ENCODE results near the gene DENND2A. TPM values are rescaled to one million over a fixed set of nuclear protein-coding genes. Genes with fewer than 3 reads are reported as not detected.

Gene DENND2A
- total and polyA plus RNA-seq, 9 donors = 23.9 to 72.2 (median 48.3) TPM

DNA sequence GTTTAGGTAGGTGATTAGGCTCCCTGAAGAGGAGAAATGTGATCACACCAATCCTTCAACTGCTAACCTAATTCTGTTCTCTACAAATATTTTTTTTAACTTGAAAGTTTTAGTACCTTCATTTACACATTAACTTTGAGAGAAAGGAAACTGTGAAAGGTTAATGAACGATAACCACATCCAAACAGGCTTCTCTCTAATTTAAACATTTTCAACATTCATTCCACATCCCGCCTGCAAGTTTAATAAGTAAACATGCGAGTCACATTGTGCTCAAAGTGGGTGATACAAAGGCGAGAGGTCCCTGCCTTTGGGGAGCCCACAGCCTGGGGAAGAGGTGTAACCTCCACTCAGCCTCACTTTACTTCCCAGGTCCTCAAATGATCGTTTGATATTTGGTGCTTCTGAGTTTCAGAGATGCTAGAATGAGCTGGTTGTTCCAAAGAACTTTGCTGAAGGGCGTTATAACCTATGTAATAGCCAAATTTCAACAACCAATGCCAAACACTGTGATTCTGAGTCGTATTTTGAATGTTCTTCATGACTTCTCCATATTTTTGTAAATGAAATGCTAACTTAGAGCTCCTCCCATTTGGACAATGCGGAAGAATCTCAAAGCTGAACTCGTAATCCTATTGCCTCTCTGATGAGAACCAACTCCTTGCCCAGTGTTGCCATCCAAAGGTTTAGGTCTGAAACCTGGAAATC lies 47.5 kb downstream of the DENND2A start:
- no peak for DNase-seq
- no peaks in the 10 kb centered on the region for H3K9me3 ChIP-seq (replicated peaks; ENCODE audit: control insufficient read depth, low read depth, low read length)
- H3K4me3 ChIP-seq (ENCODE audit: low read length) = no peak overlapping the region
- no peaks in the 10 kb centered on the region for H3K27me3 ChIP-seq (ENCODE audit: control insufficient read depth, insufficient read depth, low read length)
- H3K36me3 ChIP-seq (ENCODE audit: control insufficient read depth, insufficient read depth, low read length) = peaks cover 10% of the 10 kb centered on the region
- no peak overlapping the region for H3K27ac ChIP-seq (ENCODE audit: low read length)
- WGBS (ENCODE audit: insufficient coverage) = 76% methylated on average over 2 of the region's 9 CpGs
- H3K4me1 ChIP-seq (ENCODE audit: control insufficient read depth, insufficient read depth, low read length) = peaks cover 20% of the 10 kb centered on the region

DNA sequence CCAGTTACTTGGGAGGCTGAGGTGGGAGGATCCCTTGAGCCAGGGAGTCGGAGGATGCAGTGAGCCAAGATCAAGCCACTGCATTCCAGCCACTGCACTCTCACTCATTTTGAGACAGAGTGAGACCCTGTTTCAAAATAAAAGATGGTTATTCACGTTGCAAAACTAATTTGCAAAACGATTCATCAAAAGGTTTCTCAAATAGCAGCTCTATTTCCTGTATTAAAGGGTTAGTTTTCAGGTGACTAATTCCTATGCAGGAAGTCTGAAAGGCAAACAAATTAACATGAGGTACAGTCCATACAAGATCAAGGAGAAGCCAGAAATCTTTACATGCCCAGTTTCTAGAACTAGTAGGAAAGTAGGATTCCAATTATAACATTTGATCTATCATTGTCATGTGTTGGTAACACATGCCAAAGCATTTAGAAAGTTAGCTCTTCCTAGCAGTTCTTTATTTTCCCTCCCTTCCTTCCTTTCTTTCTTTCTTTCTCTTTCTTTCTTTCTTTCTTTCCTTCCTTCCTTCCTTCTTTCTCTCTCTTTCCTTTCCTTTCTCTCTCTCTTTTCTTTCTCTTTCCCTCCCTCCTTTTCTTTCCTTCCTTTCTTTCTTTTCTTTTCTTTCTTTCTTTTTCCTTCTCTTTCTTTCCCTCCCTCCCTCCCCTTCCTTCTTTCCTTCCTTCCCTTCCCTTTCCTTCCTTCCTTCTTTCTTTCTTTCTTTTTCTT lies 49.3 kb downstream of the DENND2A start:
- H3K27me3 ChIP-seq (ENCODE audit: control insufficient read depth, insufficient read depth, low read length) = no peaks in the 10 kb centered on the region
- H3K27ac ChIP-seq (ENCODE audit: low read length) = no peak overlapping the region
- H3K9me3 ChIP-seq (replicated peaks; ENCODE audit: control insufficient read depth, low read depth, low read length) = no peaks in the 10 kb centered on the region
- H3K36me3 ChIP-seq (ENCODE audit: control insufficient read depth, insufficient read depth, low read length) = peaks cover 21% of the 10 kb centered on the region
- H3K4me1 ChIP-seq (ENCODE audit: control insufficient read depth, insufficient read depth, low read length) = peaks cover 26% of the 10 kb centered on the region
- no peak overlapping the region for H3K4me3 ChIP-seq (ENCODE audit: low read length)
- no CpG with 5 or more reads among the region's 3 CpGs for WGBS (ENCODE audit: insufficient coverage)
- no peak for DNase-seq

DNA sequence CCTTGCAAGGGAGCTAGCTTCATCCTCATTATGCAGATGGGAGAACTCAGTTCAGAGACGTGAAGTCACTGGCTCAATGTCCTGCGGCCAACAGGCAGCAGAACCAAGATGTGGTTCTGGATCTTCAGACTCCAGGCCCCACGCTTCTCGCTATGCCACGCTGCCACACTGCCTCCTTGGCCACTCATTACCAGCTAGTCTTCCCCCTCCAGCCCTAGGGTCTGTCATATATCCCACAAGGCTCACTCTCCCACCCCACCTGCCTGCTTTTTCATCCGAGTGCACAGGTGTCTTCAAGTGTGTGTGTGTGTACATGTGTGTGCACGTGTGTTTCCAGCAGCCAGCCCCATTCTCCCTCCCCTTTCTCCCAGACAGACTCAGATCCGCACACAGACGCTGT lies 53.4 kb downstream of the DENND2A start:
- DNase-seq = no peak
- Histone ChIP-seq H3K9me3 (replicated peaks; ENCODE audit: control insufficient read depth, low read depth, low read length) (no peaks in the 10 kb centered on the region), H3K27me3 (ENCODE audit: control insufficient read depth, insufficient read depth, low read length) (no peaks in the 10 kb centered on the region), H3K4me3 (ENCODE audit: low read length) (no peak overlapping the region), H3K27ac (ENCODE audit: low read length) (peak overlapping the region; percentile 62), H3K4me1 (ENCODE audit: control insufficient read depth, insufficient read depth, low read length) (peaks cover 9% of the 10 kb centered on the region), H3K36me3 (ENCODE audit: control insufficient read depth, insufficient read depth, low read length) (peaks cover 42% of the 10 kb centered on the region)
- 80% methylated on average over 5 of the region's 9 CpGs for WGBS (ENCODE audit: insufficient coverage)

DNA sequence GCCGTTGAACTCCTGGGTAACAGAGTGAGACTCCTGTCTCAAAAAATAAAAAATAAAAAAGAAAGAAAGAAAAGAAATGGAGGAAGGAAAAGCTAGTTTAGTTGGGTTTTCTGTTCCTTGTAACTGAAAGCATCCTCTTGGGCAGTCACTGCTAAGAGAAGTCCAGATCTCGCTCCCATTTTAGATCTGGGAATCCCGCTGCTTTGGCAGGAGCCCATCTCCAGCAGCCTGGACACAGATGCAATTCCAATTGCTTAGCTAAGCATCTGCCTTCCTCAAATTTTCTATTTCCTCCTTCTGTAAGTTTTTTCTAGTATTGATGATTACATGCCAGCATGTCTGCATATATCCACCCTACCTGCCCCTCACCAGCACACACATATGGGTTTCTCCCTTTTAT lies 54.1 kb downstream of the DENND2A start:
- H3K4me3 ChIP-seq (ENCODE audit: low read length) = no peak overlapping the region
- no peaks in the 10 kb centered on the region for H3K9me3 ChIP-seq (replicated peaks; ENCODE audit: control insufficient read depth, low read depth, low read length)
- H3K36me3 ChIP-seq (ENCODE audit: control insufficient read depth, insufficient read depth, low read length) = peaks cover 46% of the 10 kb centered on the region
- H3K27ac ChIP-seq (ENCODE audit: low read length) = peak overlapping the region; percentile 62
- H3K27me3 ChIP-seq (ENCODE audit: control insufficient read depth, insufficient read depth, low read length) = no peaks in the 10 kb centered on the region
- DNase-seq = peak; percentile 93
- H3K4me1 ChIP-seq (ENCODE audit: control insufficient read depth, insufficient read depth, low read length) = peaks cover 9% of the 10 kb centered on the region
- no CpG with 5 or more reads among the region's 3 CpGs for WGBS (ENCODE audit: insufficient coverage)

DNA sequence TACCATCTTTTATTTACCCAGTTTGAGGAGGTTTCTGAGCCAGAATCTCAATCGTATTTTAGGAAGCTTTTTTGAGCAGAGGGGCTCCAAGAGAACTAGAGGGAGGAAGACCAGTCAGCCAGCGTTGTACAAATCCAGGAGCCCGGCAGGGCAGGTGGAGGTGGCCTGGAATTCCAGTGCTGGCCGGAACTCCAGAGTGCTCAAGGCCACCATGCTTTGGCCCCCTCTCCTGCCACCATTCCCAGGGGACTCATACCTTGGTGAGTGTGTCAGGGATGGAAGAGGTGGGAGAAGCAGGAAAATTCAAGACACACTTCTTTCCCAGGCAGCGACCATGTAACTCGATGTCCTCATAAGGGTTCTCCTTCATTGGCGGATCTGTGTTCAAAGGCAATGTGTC lies 55.3 kb downstream of the DENND2A start:
- Histone ChIP-seq H3K9me3 (replicated peaks; ENCODE audit: control insufficient read depth, low read depth, low read length) (no peaks in the 10 kb centered on the region), H3K36me3 (ENCODE audit: control insufficient read depth, insufficient read depth, low read length) (peaks cover 47% of the 10 kb centered on the region), H3K4me3 (ENCODE audit: low read length) (no peak overlapping the region), H3K27me3 (ENCODE audit: control insufficient read depth, insufficient read depth, low read length) (no peaks in the 10 kb centered on the region), H3K27ac (ENCODE audit: low read length) (no peak overlapping the region), H3K4me1 (ENCODE audit: control insufficient read depth, insufficient read depth, low read length) (peaks cover 9% of the 10 kb centered on the region)
- DNase-seq = no peak
- 96% methylated on average over 6 of the region's 7 CpGs for WGBS (ENCODE audit: insufficient coverage)

DNA sequence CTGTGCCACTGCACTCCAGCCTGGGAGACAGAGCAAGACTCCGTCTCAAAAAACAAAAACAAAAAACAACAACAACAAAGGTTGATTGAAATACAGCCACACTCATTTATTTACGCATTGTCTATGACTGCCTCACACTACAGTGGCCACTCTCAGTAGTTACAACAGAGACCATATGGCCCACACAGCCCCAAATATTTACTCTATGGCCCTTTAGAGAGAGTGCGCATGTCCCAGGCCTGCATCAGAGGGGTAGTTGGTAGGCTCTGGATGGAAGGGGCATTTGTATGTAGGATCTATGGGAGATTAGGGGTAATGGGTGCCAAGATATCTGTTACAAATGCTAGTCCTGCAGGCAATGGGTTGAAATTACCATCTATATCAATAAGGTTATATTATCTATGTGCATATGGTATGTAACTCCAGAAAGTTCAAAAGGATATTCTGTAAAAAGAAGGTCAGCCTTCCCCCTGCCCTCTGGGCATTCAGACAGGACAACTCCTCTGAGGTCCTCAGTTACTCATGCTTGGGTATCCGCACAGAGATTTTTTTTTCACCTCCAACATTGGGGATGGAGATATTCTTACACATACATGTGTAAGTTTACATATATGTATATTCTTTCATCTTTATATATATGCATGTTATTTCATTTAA lies 56.3 kb downstream of the DENND2A start:
- Histone ChIP-seq H3K9me3 (replicated peaks; ENCODE audit: control insufficient read depth, low read depth, low read length) (no peaks in the 10 kb centered on the region), H3K27ac (ENCODE audit: low read length) (no peak overlapping the region), H3K4me1 (ENCODE audit: control insufficient read depth, insufficient read depth, low read length) (peaks cover 9% of the 10 kb centered on the region), H3K4me3 (ENCODE audit: low read length) (no peak overlapping the region), H3K27me3 (ENCODE audit: control insufficient read depth, insufficient read depth, low read length) (no peaks in the 10 kb centered on the region), H3K36me3 (ENCODE audit: control insufficient read depth, insufficient read depth, low read length) (peaks cover 47% of the 10 kb centered on the region)
- 80% methylated on average over 1 of the region's 4 CpGs for WGBS (ENCODE audit: insufficient coverage)
- DNase-seq = no peak

DNA sequence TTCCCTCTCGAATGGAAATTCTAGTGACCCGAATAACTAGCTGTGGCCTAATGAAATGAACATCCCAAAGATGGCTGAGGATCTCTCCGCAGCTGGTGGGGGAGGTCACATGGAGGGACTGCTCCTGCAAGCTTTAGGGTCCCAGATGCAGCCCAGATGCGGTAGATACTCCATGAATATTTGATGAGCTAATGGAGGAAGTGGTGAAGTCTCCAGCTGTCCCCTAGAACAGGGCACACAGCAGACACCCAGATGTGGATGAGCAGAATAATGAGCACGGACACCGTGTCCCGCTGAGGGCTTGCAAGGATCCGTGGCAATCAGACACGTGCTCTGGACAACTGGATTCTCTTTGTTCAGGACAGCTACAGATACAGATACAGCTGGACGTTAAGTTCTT lies 59.2 kb downstream of the DENND2A start:
- H3K4me1 ChIP-seq (ENCODE audit: control insufficient read depth, insufficient read depth, low read length) = no peaks in the 10 kb centered on the region
- H3K27me3 ChIP-seq (ENCODE audit: control insufficient read depth, insufficient read depth, low read length) = no peaks in the 10 kb centered on the region
- H3K4me3 ChIP-seq (ENCODE audit: low read length) = no peak overlapping the region
- no peak overlapping the region for H3K27ac ChIP-seq (ENCODE audit: low read length)
- no peaks in the 10 kb centered on the region for H3K9me3 ChIP-seq (replicated peaks; ENCODE audit: control insufficient read depth, low read depth, low read length)
- H3K36me3 ChIP-seq (ENCODE audit: control insufficient read depth, insufficient read depth, low read length) = peaks cover 44% of the 10 kb centered on the region
- peak; percentile 48 for DNase-seq
- WGBS (ENCODE audit: insufficient coverage) = 74% methylated on average over 7 of the region's 10 CpGs

DNA sequence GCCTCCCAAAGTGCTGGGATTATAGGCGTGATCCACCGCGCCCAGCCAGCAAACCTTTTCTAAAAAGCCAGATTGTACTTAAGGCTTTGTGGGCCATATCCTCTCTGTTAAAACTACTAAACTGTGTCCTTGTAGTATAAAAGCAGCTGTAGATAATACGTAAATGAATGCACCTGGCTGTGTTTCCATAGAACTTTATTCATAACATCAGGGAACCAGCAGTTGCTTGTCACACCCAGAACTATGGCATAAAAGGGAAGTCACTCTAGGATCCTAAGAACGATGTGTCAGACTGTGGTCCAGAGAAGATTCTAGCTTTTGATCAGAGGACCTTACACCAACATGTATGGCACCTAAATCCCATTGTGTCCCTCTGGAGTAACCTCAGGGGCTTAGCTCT lies 63.0 kb downstream of the DENND2A start:
- Histone ChIP-seq H3K27me3 (ENCODE audit: control insufficient read depth, insufficient read depth, low read length) (no peaks in the 10 kb centered on the region), H3K4me1 (ENCODE audit: control insufficient read depth, insufficient read depth, low read length) (no peaks in the 10 kb centered on the region), H3K36me3 (ENCODE audit: control insufficient read depth, insufficient read depth, low read length) (peaks cover 41% of the 10 kb centered on the region), H3K9me3 (replicated peaks; ENCODE audit: control insufficient read depth, low read depth, low read length) (no peaks in the 10 kb centered on the region), H3K4me3 (ENCODE audit: low read length) (no peak overlapping the region), H3K27ac (ENCODE audit: low read length) (no peak overlapping the region)
- no peak for DNase-seq
- 83% methylated on average over 1 of the region's 5 CpGs for WGBS (ENCODE audit: insufficient coverage)

DNA sequence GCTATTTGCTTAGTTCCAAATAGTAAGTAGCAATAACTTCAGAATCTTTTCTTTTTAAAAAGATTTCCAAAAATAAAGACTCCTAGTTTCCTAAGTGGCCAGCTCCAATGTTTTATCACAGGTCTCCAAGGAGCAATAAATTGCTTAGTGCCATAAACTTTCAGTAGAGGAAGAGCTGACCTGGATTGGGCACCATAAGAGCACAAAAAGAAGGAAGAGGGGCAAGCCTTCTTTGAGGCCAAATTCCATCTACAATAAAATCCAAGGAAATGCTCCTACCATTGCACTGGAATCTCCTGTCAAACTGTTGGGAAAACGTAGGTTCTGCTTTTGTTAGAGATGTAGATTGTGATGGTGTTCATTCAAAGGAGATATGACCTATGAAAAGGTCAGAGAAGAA lies 64.0 kb downstream of the DENND2A start:
- WGBS (ENCODE audit: insufficient coverage) = no CpG with 5 or more reads among the region's 1 CpG
- no peak overlapping the region for H3K4me3 ChIP-seq (ENCODE audit: low read length)
- no peaks in the 10 kb centered on the region for H3K9me3 ChIP-seq (replicated peaks; ENCODE audit: control insufficient read depth, low read depth, low read length)
- H3K36me3 ChIP-seq (ENCODE audit: control insufficient read depth, insufficient read depth, low read length) = peaks cover 40% of the 10 kb centered on the region
- H3K27ac ChIP-seq (ENCODE audit: low read length) = no peak overlapping the region
- no peak for DNase-seq
- no peaks in the 10 kb centered on the region for H3K4me1 ChIP-seq (ENCODE audit: control insufficient read depth, insufficient read depth, low read length)
- no peaks in the 10 kb centered on the region for H3K27me3 ChIP-seq (ENCODE audit: control insufficient read depth, insufficient read depth, low read length)

DNA sequence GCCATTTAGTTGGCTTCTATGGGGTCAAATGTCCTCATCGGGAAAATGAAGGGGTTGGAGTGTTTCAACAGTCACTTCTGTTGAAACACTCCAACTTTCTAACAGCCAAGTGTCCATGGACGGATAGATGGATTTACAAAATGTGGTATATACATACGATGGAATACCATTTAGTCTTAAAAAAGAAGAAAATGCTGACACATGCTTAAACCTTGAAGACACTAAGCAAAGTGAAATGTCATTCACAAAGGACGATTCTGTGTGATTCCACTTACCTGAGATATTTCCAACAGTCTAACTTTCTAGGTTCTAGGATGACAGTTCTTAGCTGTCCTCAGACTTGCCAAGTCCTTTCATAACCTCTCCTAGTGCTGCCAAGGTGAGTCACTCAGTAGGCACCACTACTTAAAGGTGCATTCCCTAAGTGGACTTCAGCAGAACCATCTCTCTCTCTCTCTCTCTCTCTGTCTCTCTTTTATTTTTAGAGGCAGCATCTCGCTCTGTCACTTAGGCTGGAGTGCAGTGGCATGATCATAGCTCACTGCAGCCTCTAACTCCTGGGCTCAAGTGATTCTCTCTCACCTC lies 69.0 kb downstream of the DENND2A start:
- Histone ChIP-seq H3K36me3 (ENCODE audit: control insufficient read depth, insufficient read depth, low read length) (peaks cover 63% of the 10 kb centered on the region), H3K4me1 (ENCODE audit: control insufficient read depth, insufficient read depth, low read length) (peaks cover 4% of the 10 kb centered on the region), H3K4me3 (ENCODE audit: low read length) (no peak overlapping the region), H3K27me3 (ENCODE audit: control insufficient read depth, insufficient read depth, low read length) (no peaks in the 10 kb centered on the region), H3K9me3 (replicated peaks; ENCODE audit: control insufficient read depth, low read depth, low read length) (no peaks in the 10 kb centered on the region), H3K27ac (ENCODE audit: low read length) (no peak overlapping the region)
- DNase-seq = no peak
- WGBS (ENCODE audit: insufficient coverage) = 94% methylated on average over 2 of the region's 5 CpGs
